ENCODE measurements around the gene PLS3. TPM values are rescaled to one million over a fixed set of nuclear protein-coding genes. Genes with fewer than 3 reads are reported as not detected.

PLS3 gene
- total and polyA plus RNA-seq, 9 of the 15 experiments (the other 6 are each of a cell fraction or from before 2014, with no cell fraction given) = 0.03 to 0.42 (median 0.03) TPM; not detected in 4

DNA sequence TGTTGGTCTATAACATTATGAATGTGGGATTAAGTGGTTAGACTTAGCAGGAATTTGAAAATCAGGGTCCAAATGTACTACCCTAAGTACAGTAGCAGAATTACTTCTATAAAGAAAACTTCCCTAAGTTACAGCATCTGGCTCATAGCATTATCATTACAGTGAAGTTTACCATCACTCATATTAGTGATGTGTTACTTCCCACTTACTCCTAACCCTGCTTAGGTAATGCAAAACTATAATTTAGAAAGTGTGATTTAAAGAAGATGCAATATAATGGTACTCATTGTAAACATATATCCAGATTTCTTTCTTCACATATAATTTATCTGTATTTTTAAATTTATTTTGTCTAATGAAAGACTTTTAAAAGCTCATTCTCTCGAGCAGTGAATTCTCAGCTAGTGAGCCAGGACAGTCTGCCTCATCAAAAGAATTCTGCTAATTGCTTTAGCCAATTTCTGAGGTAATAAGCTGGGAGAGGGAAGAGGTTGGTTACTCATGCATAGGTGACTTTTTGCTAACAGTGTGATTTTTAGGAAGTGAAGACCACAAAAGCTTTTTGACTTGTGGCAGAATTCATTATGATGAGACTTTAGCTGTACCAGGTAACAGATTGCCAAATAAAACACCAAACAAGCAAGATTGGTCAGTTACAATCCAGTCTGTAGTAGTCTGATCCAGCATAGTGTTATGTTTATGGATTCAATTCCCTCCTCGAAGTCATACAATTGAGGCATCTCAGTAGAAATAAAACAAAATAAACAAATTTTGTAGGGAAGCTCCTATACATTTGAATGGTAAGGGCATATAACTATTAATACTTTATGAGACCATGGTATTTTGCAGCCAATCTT is 21.0 kb downstream of the PLS3 start:
- in situ Hi-C loops (cut with MboI) = no loop called here
- no peaks in the 10 kb centered on the region for H4K20me1 ChIP-seq (replicated peaks; ENCODE audit: control insufficient read depth, insufficient read depth, low read length)
- H3K79me2 ChIP-seq (ENCODE audit: control insufficient read depth, insufficient read depth, low read length) = no peaks in the 10 kb centered on the region
- no peaks in the 10 kb centered on the region for H3K27me3 ChIP-seq (ENCODE audit: control insufficient read depth in 2 of 2, insufficient read depth in 2 of 2, low read length in 2 of 2)
- H3K9ac ChIP-seq (ENCODE audit: insufficient read depth in 1 of 2, low read depth in 2 of 2, low read length in 2 of 2) = no peak overlapping the region
- no peak for FAIRE-seq
- POLR2A ChIA-PET = no interaction called here
- no peaks in the 10 kb centered on the region for H3K36me3 ChIP-seq (ENCODE audit: control insufficient read depth, insufficient read depth, low read length)
- no peak overlapping the region for H3K4me3 ChIP-seq
- no peak overlapping the region for H3K4me2 ChIP-seq (ENCODE audit: insufficient read depth, low read length)
- BruUV-seq (replicated peaks) = no TSS peak
- no peak for ATAC-seq
- WGBS (ENCODE audit: insufficient coverage, low coverage, missing lambda C conversion rate) = 0% methylated on average over 2 of the region's 2 CpGs
- CTCF ChIA-PET (ENCODE audit: low intra/inter-chr PET ratio) = no interaction called here
- H3K9me3 ChIP-seq (replicated peaks; ENCODE audit: control insufficient read depth, insufficient read depth, low read depth, low read length) = no peaks in the 10 kb centered on the region
- DNase-seq (ENCODE audit: extremely low read depth in 1 of 4, low spot score in 3 of 4) = no peak
- no peak overlapping the region for H2AFZ ChIP-seq (ENCODE audit: low read depth, low read length)
- H3K27ac ChIP-seq (ENCODE audit: extremely low read depth, low read depth, low read length) = no peak overlapping the region
- H3K9me1 ChIP-seq (ENCODE audit: control insufficient read depth, insufficient read depth, low read length) = no peaks in the 10 kb centered on the region
- intact Hi-C loops (cut with micrococcal nuclease) = no loop called here
- no peaks in the 10 kb centered on the region for H3K4me1 ChIP-seq (replicated peaks in 1 of 2; ENCODE audit: control insufficient read depth in 2 of 2, insufficient read depth in 2 of 2, low read length in 2 of 2)
- TF ChIP-seq, protein P1, sequence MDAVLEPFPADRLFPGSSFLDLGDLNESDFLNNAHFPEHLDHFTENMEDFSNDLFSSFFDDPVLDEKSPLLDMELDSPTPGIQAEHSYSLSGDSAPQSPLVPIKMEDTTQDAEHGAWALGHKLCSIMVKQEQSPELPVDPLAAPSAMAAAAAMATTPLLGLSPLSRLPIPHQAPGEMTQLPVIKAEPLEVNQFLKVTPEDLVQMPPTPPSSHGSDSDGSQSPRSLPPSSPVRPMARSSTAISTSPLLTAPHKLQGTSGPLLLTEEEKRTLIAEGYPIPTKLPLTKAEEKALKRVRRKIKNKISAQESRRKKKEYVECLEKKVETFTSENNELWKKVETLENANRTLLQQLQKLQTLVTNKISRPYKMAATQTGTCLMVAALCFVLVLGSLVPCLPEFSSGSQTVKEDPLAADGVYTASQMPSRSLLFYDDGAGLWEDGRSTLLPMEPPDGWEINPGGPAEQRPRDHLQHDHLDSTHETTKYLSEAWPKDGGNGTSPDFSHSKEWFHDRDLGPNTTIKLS (IDR thresholded peaks at IDR 0.05; ENCODE audit: borderline replicate concordance, low read depth) = no peak
- TF ChIP-seq ZFX (CRISPR knock-in tag; IDR thresholded peaks at IDR 0.05) (no peak), TRIM25 (IDR thresholded peaks at IDR 0.05; ENCODE audit: borderline replicate concordance) (no peak), ELF4 (CRISPR knock-in tag; IDR thresholded peaks at IDR 0.05) (no peak), KAT2B (IDR thresholded peaks at IDR 0.05; ENCODE audit: low read depth, low read length) (no peak), MYC (IDR thresholded peaks at IDR 0.05; ENCODE audit: low read depth, low read length) (no peak), MYC (CRISPR knock-in tag; IDR thresholded peaks at IDR 0.05; ENCODE audit: borderline replicate concordance, low read depth) (no peak), SIX5 (IDR thresholded peaks at IDR 0.05; ENCODE audit: borderline replicate concordance in 1 of 2, insufficient read depth in 1 of 2, low read depth in 1 of 2, low read length in 2 of 2) (no peak), RFX5 (IDR thresholded peaks at IDR 0.05; ENCODE audit: low read depth, low read length) (no peak), ZNF165 (CRISPR knock-in tag; IDR thresholded peaks at IDR 0.05; ENCODE audit: borderline replicate concordance) (no peak), ZHX1 (conservative IDR thresholded peaks at IDR 0.05; ENCODE audit: low read length) (no peak), ZNF133 (CRISPR knock-in tag; IDR thresholded peaks at IDR 0.05) (no peak)
- TF ChIP-seq, protein P2, sequence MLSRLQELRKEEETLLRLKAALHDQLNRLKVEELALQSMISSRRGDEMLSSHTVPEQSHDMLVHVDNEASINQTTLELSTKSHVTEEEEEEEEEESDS (CRISPR knock-in tag; IDR thresholded peaks at IDR 0.05) = no peak
